ENCODE data around the gene RTP1.
"Not testable (repeated sequence)": the region's sequence is repeated elsewhere in the genome, so short reads cannot be mapped to it uniquely, and the experiment has no call there.

RTP1 gene, protein sequence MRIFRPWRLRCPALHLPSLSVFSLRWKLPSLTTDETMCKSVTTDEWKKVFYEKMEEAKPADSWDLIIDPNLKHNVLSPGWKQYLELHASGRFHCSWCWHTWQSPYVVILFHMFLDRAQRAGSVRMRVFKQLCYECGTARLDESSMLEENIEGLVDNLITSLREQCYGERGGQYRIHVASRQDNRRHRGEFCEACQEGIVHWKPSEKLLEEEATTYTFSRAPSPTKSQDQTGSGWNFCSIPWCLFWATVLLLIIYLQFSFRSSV

GRCh38 chr3:187197335-187197649 lies at the start of gene RTP1:
Gene RTP1 (plus strand): TSS chr3:187197486. CDS start chr3:187197516, 30 bp downstream.
- DNase-seq (ENCODE audit: low read depth) = no peak

DNA sequence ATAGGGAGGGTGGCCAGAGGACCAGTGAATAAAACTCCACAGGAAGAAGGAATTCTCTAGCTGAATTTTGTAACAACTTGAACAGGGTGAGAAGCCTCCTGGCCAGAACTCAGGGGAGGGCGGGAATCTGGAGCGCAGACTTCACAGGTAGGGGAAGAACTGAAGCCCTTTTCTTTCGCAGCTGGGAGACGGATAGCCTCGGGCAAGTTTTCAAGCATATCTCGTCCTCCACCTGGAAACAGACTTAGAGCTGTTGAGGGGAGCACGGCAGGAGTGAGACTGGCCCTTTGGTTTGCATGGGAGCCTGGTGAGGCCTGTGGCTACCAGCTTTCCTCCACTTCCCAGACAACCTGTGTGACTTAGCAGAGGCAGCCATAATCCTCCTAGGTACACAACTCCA lies 47.1 kb upstream of the RTP1 start:
- DNase-seq (ENCODE audit: low read depth) = no peak

DNA sequence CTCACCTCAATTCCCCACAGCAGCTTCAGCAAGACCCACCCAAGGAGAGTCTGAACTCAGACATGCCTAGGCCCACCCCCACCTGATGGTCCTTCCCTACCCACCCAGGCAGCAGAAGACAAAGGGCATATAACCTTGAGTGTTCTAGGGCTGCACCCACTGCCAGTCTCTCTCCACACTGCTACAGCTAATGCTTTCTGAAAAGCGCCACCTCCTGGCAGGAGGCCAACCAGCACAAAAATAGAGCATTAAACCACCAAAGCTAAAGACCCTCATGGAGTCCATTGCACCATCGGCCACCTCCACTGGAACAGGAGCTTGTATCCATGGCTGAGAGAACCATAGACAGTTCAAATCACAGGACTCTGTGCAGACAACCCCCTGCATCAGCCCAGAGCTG lies 46.7 kb upstream of the RTP1 start:
- DNase-seq (ENCODE audit: low read depth) = peak; percentile 24

- no peak for DNase-seq (ENCODE audit: low read depth)
Observed at GRCh38 chr3:187161556-187161955, 35.7 kb upstream of the RTP1 start.

- no peak for DNase-seq (ENCODE audit: low read depth)
Observed at GRCh38 chr3:187162265-187162953, 34.9 kb upstream of the RTP1 start.

DNA sequence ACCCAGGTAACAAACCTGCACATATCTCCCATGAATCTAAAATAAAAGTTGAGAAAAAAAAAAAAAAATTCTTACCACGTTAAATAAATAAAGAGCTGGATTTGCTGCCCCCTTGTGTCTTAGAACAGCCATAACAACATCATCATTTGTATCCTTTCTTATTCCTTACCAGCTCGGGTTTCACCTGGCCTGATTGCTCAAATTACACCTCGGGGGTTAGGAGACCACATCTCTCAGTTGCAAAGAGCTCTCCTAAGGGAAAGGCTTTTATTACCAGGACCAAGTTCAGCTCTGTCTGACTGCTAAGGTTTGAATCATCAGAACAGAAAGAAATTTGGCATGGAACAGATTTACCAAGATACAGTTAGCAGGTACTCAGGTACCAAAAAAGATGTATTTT lies 32.1 kb upstream of the RTP1 start:
- peak; percentile 74 for DNase-seq (ENCODE audit: low read depth)

DNA sequence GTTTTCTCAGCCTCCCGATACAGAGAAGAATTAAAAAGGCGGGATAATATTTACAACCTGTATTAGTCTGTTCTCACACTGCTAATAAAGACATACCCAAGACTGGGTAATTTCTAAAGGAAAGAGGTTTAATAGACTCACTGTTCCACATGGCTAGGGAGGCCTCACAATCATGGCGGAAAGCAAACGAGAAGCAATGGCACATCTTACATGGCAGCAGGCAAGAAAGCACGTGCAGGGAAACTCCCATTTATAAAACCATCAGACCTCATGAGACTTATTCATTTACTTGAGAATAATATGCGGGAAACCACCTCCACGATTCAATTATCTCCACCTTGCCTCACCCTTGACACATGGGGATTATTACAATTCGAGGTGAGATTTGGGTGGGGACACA lies 30.5 kb upstream of the RTP1 start:
- DNase-seq (ENCODE audit: low read depth) = no peak

DNA sequence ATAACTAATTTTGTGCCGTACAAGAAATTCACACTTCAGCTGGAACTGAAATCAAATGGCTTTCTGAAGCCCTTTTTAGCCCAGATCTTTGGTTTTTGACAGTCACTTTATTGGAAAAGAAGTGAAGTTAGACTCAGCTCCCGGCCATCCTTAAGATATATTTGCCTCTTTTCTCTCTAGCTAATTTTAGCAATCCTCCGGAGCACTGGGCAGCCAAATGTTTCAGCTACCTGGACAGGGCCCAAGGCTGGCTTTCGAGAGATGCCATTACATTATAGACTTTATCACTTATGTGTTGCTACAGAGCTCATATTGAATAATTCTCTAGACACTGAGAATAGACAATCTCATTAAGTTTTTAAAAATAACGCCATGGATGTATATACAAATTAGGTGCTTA lies 29.5 kb upstream of the RTP1 start:
- no peak for DNase-seq (ENCODE audit: low read depth)

- DNase-seq (ENCODE audit: low read depth) = no peak
Observed at GRCh38 chr3:187169231-187169960, 27.9 kb upstream of the RTP1 start.

DNA sequence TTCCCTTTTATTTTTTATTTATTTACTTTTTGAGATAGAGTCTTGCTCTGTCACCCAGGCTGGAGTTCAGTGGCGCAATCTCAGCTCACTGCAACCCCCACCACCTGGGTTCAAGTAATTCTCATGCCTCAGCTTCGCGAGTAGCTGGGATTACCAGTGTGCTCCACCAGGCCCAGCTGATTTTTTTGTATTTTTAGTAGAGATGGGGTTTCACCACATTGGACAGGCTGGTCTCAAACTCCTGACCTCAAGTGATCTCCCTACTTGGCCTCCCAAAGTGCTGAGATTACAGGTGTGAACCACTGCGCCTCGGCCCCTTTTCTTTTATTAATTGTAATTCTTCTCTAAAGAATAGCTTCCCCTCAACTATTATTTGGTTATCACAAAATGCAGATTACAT lies 26.4 kb upstream of the RTP1 start:
- not testable (repeated sequence) for DNase-seq (ENCODE audit: low read depth)

- no peak for DNase-seq (ENCODE audit: low read depth)
Observed at GRCh38 chr3:187172929-187173328, 24.4 kb upstream of the RTP1 start.

GRCh38 chr3:187181454-187182170 lies 15.7 kb upstream of the RTP1 start:
- DNase-seq (ENCODE audit: low read depth) = no peak

GRCh38 chr3:187183210-187183862 lies 13.9 kb upstream of the RTP1 start:
- no peak for DNase-seq (ENCODE audit: low read depth)

- no peak for DNase-seq (ENCODE audit: low read depth)
Observed at GRCh38 chr3:187183903-187184302, 13.4 kb upstream of the RTP1 start.

GRCh38 chr3:187185759-187186158 lies 11.5 kb upstream of the RTP1 start:
- no peak for DNase-seq (ENCODE audit: low read depth)

- no peak for DNase-seq (ENCODE audit: low read depth)
Observed at GRCh38 chr3:187186375-187186774, 10.9 kb upstream of the RTP1 start.

GRCh38 chr3:187186801-187187421 lies 10.4 kb upstream of the RTP1 start:
- peak; percentile 69 for DNase-seq (ENCODE audit: low read depth)

DNA sequence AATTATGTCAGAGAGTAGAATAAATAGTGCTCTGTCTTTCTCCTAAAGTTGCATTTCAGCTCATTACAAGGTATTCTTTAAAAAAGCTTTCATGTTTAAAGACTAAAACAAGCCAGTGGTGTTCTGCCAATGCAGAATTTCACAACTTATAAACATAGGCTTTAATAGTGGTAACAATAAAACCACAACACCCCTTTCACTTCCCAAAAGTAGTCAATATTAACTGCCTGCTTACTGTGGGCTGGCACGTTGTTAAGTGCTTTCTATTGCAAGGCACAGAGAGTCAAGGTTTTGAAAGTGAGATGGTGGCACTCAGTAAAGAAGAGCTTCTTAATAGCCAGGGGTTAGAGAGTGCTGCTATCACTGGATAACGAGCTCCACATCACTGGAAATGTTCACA lies 8.4 kb upstream of the RTP1 start:
- DNase-seq (ENCODE audit: low read depth) = no peak

DNA sequence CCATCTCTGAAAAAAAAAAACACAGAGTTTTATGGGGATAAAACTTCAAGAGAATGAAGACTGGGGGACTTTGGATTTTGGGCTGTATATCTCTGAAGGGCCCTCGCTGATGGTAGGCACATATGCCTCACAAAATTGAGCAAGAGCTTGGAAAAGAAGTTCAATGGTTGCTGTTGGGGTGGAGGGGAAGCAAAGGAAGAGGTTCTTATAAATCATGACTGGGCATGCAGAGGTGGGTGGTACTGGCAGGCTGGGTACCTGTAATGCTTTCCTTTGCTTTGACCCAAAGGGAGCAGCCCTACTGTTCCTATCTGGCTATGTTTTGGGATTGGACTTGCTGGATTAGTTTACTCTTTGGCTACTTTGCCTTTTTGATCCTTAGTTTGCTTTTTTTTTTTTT lies 6.0 kb upstream of the RTP1 start:
- no peak for DNase-seq (ENCODE audit: low read depth)

DNA sequence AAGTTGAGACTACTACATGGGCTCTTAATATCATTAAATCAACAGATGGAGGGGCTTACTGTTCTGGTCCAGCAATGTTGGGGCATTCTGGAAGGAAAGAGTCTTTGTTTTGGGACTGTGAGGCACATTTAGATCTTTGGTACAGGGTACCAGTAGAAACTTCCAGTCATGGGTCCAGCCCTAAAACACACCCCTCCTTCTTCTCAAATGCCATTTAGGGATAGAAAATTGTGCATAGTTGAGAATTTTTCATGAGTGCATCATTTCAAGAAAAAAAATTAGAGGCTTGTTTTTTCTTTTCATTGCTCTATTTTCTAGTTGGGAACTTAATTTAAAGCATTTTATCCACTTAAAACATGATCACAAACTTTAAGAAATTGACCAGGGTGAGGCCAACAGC lies 4.1 kb upstream of the RTP1 start:
- no peak for DNase-seq (ENCODE audit: low read depth)

- no peak for DNase-seq (ENCODE audit: low read depth)
Observed at GRCh38 chr3:187196573-187197334, 532 bp upstream of the RTP1 start.
